H1 (cell line): Measurements from ENCODE around the gene HSPA1L. TPM values are rescaled to one million over a fixed set of nuclear protein-coding genes. Genes with fewer than 3 reads are reported as not detected.
A peak's percentile ranks its signal among the peaks of the same experiment; 100 is the strongest.

Experiments
- RAD21 ChIP-seq, 2 experiments: IDR thresholded peaks in 1 of 2; conservative IDR thresholded peaks in 1 of 2; 2 replicates each; pipeline ENCODE4 v1.6.1; 2011; ENCODE audit warnings: low read depth in 2 of 2, low read length in 2 of 2, improper control_type of control experiment in 1 of 2, inconsistent platforms in 1 of 2, mild to moderate bottlenecking in 1 of 2, moderate library complexity in 1 of 2
- SAP30 ChIP-seq: fragments of 300-600 bp; sonication (generic); IDR thresholded peaks from 2 replicates; pipeline ENCODE4 v1.7.1; 2012; ENCODE audit warnings: low read length, moderate library complexity, mild to moderate bottlenecking, inconsistent platforms; ENCODE audit not compliant: insufficient read depth, insufficient replicate concordance
- polyA plus RNA-seq, 7 experiments: library from polyadenylated mRNA; depleted of rRNA in 3 of 7; stranded (reverse) in 5 of 7; unstranded in 2 of 7; fragments of >200 nt in 5 of 7; fragments of 200-250 nt in 2 of 7; gene quantifications; 1 replicate in 5 of 7; 2 replicates in 1 of 7; 4 replicates in 1 of 7; pipeline versions ENCODE4 v1.2.1 to v1.2.3, GENCODE V29; 2011 to 2013; ENCODE audit warnings: missing spikeins in 2 of 7, mixed read lengths in 2 of 7
- total RNA-seq: library from RNA; stranded (reverse); fragmentation: NEBNext Ultra II Directional; extraction: Animal tissue kit (Norgen Biotek cat#: 25700); gene quantifications from 2 replicates; pipeline ENCODE4 v1.2.1, GENCODE V29; 2021
- TF ChIP-seq, protein P1 (sequence below): fragments of 300-600 bp; sonication (generic); IDR thresholded peaks from 2 replicates; pipeline ENCODE4 v1.7.1; 2012; ENCODE audit warnings: low read length, moderate library complexity, mild to moderate bottlenecking, inconsistent platforms; ENCODE audit not compliant: insufficient replicate concordance

HSPA1L gene
- total and polyA plus RNA-seq, 2 of the 8 experiments (the other 6 are each of a cell fraction or from before 2014, with no cell fraction given): 1.00 to 1.9 TPM

DNA sequence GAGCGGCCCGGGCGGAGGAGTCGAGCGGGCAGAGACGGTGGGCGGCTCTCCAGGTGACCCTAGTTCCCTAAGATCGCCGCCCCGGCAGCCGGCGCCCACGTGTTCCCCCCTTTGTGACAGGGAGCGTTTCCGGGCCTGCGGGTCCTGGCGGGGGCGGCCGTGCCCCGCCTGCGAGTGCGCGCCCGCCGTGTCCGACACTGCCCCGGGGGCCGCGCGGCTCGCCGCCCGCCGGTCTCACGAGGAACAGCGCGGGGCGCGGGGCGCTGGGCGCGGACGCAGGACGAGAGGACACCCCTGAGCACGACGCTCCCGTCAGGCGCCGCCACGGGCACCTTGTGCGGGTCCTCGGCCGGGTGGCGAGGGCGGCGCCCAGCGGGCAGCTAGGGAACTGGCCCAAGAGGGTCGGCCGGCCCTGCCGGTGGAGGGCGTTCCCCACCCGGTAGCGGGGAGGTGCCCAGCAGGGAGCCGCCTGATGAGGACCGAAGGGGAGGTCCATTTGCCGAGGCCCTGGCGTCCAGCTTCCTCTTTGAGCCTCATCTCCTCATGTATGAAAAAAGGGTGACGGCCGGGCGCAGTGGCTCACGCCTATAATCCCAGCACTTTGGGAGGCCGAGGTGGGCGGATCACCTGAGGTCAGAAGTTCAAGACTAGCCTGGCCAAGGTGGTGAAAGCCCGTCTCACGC, 19.3 kb downstream of the HSPA1L start, which contains the start of gene VARS1 (continued):
- TF ChIP-seq, protein P1, sequence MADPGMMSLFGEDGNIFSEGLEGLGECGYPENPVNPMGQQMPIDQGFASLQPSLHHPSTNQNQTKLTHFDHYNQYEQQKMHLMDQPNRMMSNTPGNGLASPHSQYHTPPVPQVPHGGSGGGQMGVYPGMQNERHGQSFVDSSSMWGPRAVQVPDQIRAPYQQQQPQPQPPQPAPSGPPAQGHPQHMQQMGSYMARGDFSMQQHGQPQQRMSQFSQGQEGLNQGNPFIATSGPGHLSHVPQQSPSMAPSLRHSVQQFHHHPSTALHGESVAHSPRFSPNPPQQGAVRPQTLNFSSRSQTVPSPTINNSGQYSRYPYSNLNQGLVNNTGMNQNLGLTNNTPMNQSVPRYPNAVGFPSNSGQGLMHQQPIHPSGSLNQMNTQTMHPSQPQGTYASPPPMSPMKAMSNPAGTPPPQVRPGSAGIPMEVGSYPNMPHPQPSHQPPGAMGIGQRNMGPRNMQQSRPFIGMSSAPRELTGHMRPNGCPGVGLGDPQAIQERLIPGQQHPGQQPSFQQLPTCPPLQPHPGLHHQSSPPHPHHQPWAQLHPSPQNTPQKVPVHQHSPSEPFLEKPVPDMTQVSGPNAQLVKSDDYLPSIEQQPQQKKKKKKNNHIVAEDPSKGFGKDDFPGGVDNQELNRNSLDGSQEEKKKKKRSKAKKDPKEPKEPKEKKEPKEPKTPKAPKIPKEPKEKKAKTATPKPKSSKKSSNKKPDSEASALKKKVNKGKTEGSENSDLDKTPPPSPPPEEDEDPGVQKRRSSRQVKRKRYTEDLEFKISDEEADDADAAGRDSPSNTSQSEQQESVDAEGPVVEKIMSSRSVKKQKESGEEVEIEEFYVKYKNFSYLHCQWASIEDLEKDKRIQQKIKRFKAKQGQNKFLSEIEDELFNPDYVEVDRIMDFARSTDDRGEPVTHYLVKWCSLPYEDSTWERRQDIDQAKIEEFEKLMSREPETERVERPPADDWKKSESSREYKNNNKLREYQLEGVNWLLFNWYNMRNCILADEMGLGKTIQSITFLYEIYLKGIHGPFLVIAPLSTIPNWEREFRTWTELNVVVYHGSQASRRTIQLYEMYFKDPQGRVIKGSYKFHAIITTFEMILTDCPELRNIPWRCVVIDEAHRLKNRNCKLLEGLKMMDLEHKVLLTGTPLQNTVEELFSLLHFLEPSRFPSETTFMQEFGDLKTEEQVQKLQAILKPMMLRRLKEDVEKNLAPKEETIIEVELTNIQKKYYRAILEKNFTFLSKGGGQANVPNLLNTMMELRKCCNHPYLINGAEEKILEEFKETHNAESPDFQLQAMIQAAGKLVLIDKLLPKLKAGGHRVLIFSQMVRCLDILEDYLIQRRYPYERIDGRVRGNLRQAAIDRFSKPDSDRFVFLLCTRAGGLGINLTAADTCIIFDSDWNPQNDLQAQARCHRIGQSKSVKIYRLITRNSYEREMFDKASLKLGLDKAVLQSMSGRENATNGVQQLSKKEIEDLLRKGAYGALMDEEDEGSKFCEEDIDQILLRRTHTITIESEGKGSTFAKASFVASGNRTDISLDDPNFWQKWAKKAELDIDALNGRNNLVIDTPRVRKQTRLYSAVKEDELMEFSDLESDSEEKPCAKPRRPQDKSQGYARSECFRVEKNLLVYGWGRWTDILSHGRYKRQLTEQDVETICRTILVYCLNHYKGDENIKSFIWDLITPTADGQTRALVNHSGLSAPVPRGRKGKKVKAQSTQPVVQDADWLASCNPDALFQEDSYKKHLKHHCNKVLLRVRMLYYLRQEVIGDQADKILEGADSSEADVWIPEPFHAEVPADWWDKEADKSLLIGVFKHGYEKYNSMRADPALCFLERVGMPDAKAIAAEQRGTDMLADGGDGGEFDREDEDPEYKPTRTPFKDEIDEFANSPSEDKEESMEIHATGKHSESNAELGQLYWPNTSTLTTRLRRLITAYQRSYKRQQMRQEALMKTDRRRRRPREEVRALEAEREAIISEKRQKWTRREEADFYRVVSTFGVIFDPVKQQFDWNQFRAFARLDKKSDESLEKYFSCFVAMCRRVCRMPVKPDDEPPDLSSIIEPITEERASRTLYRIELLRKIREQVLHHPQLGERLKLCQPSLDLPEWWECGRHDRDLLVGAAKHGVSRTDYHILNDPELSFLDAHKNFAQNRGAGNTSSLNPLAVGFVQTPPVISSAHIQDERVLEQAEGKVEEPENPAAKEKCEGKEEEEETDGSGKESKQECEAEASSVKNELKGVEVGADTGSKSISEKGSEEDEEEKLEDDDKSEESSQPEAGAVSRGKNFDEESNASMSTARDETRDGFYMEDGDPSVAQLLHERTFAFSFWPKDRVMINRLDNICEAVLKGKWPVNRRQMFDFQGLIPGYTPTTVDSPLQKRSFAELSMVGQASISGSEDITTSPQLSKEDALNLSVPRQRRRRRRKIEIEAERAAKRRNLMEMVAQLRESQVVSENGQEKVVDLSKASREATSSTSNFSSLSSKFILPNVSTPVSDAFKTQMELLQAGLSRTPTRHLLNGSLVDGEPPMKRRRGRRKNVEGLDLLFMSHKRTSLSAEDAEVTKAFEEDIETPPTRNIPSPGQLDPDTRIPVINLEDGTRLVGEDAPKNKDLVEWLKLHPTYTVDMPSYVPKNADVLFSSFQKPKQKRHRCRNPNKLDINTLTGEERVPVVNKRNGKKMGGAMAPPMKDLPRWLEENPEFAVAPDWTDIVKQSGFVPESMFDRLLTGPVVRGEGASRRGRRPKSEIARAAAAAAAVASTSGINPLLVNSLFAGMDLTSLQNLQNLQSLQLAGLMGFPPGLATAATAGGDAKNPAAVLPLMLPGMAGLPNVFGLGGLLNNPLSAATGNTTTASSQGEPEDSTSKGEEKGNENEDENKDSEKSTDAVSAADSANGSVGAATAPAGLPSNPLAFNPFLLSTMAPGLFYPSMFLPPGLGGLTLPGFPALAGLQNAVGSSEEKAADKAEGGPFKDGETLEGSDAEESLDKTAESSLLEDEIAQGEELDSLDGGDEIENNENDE: no peak
- TF ChIP-seq SAP30 (no peak), RAD21 (IDR thresholded peaks at IDR 0.05 in 1 of 2, conservative IDR thresholded peaks at IDR 0.05 in 1 of 2; ENCODE audit: low read depth in 2 of 2, low read length in 2 of 2) (peak; percentile 71 to 79)
